Measurements from ENCODE around the gene OSBPL1A.

GRCh38 chr18:24112874-24113615, 284.6 kb downstream of the OSBPL1A start:
- TF ChIP-seq, protein P1, sequence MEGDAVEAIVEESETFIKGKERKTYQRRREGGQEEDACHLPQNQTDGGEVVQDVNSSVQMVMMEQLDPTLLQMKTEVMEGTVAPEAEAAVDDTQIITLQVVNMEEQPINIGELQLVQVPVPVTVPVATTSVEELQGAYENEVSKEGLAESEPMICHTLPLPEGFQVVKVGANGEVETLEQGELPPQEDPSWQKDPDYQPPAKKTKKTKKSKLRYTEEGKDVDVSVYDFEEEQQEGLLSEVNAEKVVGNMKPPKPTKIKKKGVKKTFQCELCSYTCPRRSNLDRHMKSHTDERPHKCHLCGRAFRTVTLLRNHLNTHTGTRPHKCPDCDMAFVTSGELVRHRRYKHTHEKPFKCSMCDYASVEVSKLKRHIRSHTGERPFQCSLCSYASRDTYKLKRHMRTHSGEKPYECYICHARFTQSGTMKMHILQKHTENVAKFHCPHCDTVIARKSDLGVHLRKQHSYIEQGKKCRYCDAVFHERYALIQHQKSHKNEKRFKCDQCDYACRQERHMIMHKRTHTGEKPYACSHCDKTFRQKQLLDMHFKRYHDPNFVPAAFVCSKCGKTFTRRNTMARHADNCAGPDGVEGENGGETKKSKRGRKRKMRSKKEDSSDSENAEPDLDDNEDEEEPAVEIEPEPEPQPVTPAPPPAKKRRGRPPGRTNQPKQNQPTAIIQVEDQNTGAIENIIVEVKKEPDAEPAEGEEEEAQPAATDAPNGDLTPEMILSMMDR (IDR thresholded peaks at IDR 0.05) = no peak
- TF ChIP-seq POLR2A (IDR thresholded peaks at IDR 0.05) = no peak

Data from heart left ventricle (tissue), 13 donors.